Stimulated activated naive CD8-positive, alpha-beta T cell treated with anti-CD3 and anti-CD28 coated beads, Interleukin-15, amount 100 ng/mL, for 72 hours (primary cell): ENCODE data around the gene DIAPH2.

Source experiments
- ATAC-seq: fragments of 150-1000 bp; cut with Tn5 transposase; 2 replicates; pipeline ENCODE4 v1.10.0; 2021; ENCODE audit warnings: mild to moderate bottlenecking, moderate library complexity
- DNase-seq, 2 donors: peaks; one replicate each; pipeline ENCODE4 v3.0.0; 2021 to 2022
- H3K27ac Mint-ChIP-seq, 2 donors: one replicate each; pipeline ENCODE4 v1.8.0; 2022; ENCODE audit warnings: mild to moderate bottlenecking in 2 of 2, mixed read lengths in 2 of 2, moderate library complexity in 2 of 2
- H3K27me3 Mint-ChIP-seq: one replicate; pipeline ENCODE4 v1.8.0; 2022; ENCODE audit warnings: mixed read lengths
- H3K4me1 Mint-ChIP-seq: one replicate; pipeline ENCODE4 v1.8.0; 2022; ENCODE audit warnings: mild to moderate bottlenecking, mixed read lengths
- H3K4me3 Mint-ChIP-seq, 2 donors: one replicate each; pipeline ENCODE4 v1.8.0; 2022; ENCODE audit warnings: mild to moderate bottlenecking in 2 of 2, mixed read lengths in 2 of 2, moderate library complexity in 1 of 2
- H3K9me3 Mint-ChIP-seq, 2 donors: one replicate each; pipeline ENCODE4 v1.8.0; 2022; ENCODE audit warnings: mixed read lengths in 2 of 2

DIAPH2 gene

GRCh38 chrX:97167333-97167732, 482.7 kb downstream of the DIAPH2 start:
- no peak for ATAC-seq
- no peaks in the 10 kb centered on the region for H3K9me3 Mint-ChIP-seq
- no peaks in the 10 kb centered on the region for H3K4me1 Mint-ChIP-seq
- H3K27ac Mint-ChIP-seq: no peak overlapping the region
- no peak overlapping the region for H3K4me3 Mint-ChIP-seq
- H3K27me3 Mint-ChIP-seq: no peaks in the 10 kb centered on the region
- DNase-seq: no peak

GRCh38 chrX:97168646-97169045, 484.0 kb downstream of the DIAPH2 start:
- no peaks in the 10 kb centered on the region for H3K27me3 Mint-ChIP-seq
- H3K27ac Mint-ChIP-seq: no peak overlapping the region
- ATAC-seq (no peak), DNase-seq (no peak)
- no peaks in the 10 kb centered on the region for H3K9me3 Mint-ChIP-seq
- no peak overlapping the region for H3K4me3 Mint-ChIP-seq
- H3K4me1 Mint-ChIP-seq: no peaks in the 10 kb centered on the region

- DNase-seq (no peak), ATAC-seq (no peak)
- H3K27me3 Mint-ChIP-seq: no peaks in the 10 kb centered on the region
- H3K4me3 Mint-ChIP-seq: no peak overlapping the region
- H3K9me3 Mint-ChIP-seq: peaks cover 0 to under 1% of the 10 kb centered on the region in 2 donors
- H3K27ac Mint-ChIP-seq: no peak overlapping the region
- no peaks in the 10 kb centered on the region for H3K4me1 Mint-ChIP-seq
Observed at GRCh38 chrX:97175147-97175546, 490.5 kb downstream of the DIAPH2 start.

- no peak for DNase-seq
- H3K27me3 Mint-ChIP-seq: no peaks in the 10 kb centered on the region
- no peak overlapping the region for H3K4me3 Mint-ChIP-seq
- no peaks in the 10 kb centered on the region for H3K9me3 Mint-ChIP-seq
- H3K27ac Mint-ChIP-seq: no peak overlapping the region
- no peaks in the 10 kb centered on the region for H3K4me1 Mint-ChIP-seq
- no peak for ATAC-seq
Observed at GRCh38 chrX:97189668-97190067, 505.0 kb downstream of the DIAPH2 start.

- ATAC-seq (no peak), DNase-seq (no peak)
- Mint-ChIP-seq H3K9me3 (peaks cover 7 to 12% of the 10 kb centered on the region in 2 donors), H3K27me3 (no peaks in the 10 kb centered on the region), H3K4me1 (no peaks in the 10 kb centered on the region), H3K27ac (no peak overlapping the region), H3K4me3 (no peak overlapping the region)
Observed at GRCh38 chrX:97199501-97199900, 514.9 kb downstream of the DIAPH2 start.

- Mint-ChIP-seq H3K4me3 (no peak overlapping the region), H3K27ac (no peak overlapping the region), H3K9me3 (peaks cover 7 to 12% of the 10 kb centered on the region in 2 donors), H3K4me1 (no peaks in the 10 kb centered on the region), H3K27me3 (no peaks in the 10 kb centered on the region)
- no peak for DNase-seq
- ATAC-seq: no peak
Observed at GRCh38 chrX:97200454-97200853, 515.8 kb downstream of the DIAPH2 start.

- DNase-seq: no peak
- Mint-ChIP-seq H3K4me1 (no peaks in the 10 kb centered on the region), H3K4me3 (no peak overlapping the region), H3K27me3 (no peaks in the 10 kb centered on the region), H3K27ac (no peak overlapping the region), H3K9me3 (no peaks in the 10 kb centered on the region)
- ATAC-seq: no peak
Observed at GRCh38 chrX:97210501-97210900, 525.9 kb downstream of the DIAPH2 start.

GRCh38 chrX:97211070-97211469, 526.4 kb downstream of the DIAPH2 start:
- DNase-seq (no peak), ATAC-seq (no peak)
- Mint-ChIP-seq H3K27me3 (no peaks in the 10 kb centered on the region), H3K9me3 (no peaks in the 10 kb centered on the region), H3K4me3 (no peak overlapping the region), H3K4me1 (no peaks in the 10 kb centered on the region), H3K27ac (no peak overlapping the region)

- Mint-ChIP-seq H3K4me3 (no peak overlapping the region), H3K9me3 (no peaks in the 10 kb centered on the region), H3K27me3 (no peaks in the 10 kb centered on the region), H3K27ac (no peak overlapping the region), H3K4me1 (no peaks in the 10 kb centered on the region)
- no peak for ATAC-seq
- DNase-seq: no peak
Observed at GRCh38 chrX:97215186-97215585, 530.5 kb downstream of the DIAPH2 start.

- H3K27ac Mint-ChIP-seq: no peak overlapping the region
Observed at GRCh38 chrX:97224148-97224547, 539.5 kb downstream of the DIAPH2 start.

GRCh38 chrX:97229318-97229717, 544.7 kb downstream of the DIAPH2 start:
- H3K4me3 Mint-ChIP-seq: no peak overlapping the region
- no peaks in the 10 kb centered on the region for H3K4me1 Mint-ChIP-seq
- no peak for ATAC-seq
- H3K9me3 Mint-ChIP-seq: no peaks in the 10 kb centered on the region
- peak overlapping the region in 1 of 2 donors; percentile 80 for H3K27ac Mint-ChIP-seq
- no peaks in the 10 kb centered on the region for H3K27me3 Mint-ChIP-seq
- DNase-seq: no peak

More at GRCh38 chrX:97224148-97224547, 539.5 kb downstream of the DIAPH2 start:
- ATAC-seq (no peak), DNase-seq (no peak)
- Mint-ChIP-seq H3K27me3 (no peaks in the 10 kb centered on the region), H3K4me3 (no peak overlapping the region), H3K4me1 (no peaks in the 10 kb centered on the region), H3K9me3 (no peaks in the 10 kb centered on the region)

GRCh38 chrX:97230948-97231347, 546.3 kb downstream of the DIAPH2 start:
- ATAC-seq (no peak), DNase-seq (no peak)
- H3K4me3 Mint-ChIP-seq: no peak overlapping the region
- H3K4me1 Mint-ChIP-seq: no peaks in the 10 kb centered on the region
- no peak overlapping the region for H3K27ac Mint-ChIP-seq
- H3K27me3 Mint-ChIP-seq: no peaks in the 10 kb centered on the region
- H3K9me3 Mint-ChIP-seq: no peaks in the 10 kb centered on the region

GRCh38 chrX:97234471-97235081, 549.9 kb downstream of the DIAPH2 start:
- H3K4me3 Mint-ChIP-seq: no peak overlapping the region
- no peaks in the 10 kb centered on the region for H3K27me3 Mint-ChIP-seq
- DNase-seq (no peak), ATAC-seq (no peak)
- no peaks in the 10 kb centered on the region for H3K9me3 Mint-ChIP-seq
- no peaks in the 10 kb centered on the region for H3K4me1 Mint-ChIP-seq
- no peak overlapping the region for H3K27ac Mint-ChIP-seq

GRCh38 chrX:97238632-97239031, 554.0 kb downstream of the DIAPH2 start:
- H3K27ac Mint-ChIP-seq: no peak overlapping the region
- H3K27me3 Mint-ChIP-seq: no peaks in the 10 kb centered on the region
- no peaks in the 10 kb centered on the region for H3K4me1 Mint-ChIP-seq
- H3K4me3 Mint-ChIP-seq: no peak overlapping the region
- ATAC-seq (no peak), DNase-seq (no peak)
- no peaks in the 10 kb centered on the region for H3K9me3 Mint-ChIP-seq

- no peaks in the 10 kb centered on the region for H3K9me3 Mint-ChIP-seq
- DNase-seq (no peak), ATAC-seq (no peak)
- no peak overlapping the region for H3K4me3 Mint-ChIP-seq
- H3K27me3 Mint-ChIP-seq: no peaks in the 10 kb centered on the region
- no peak overlapping the region for H3K27ac Mint-ChIP-seq
- H3K4me1 Mint-ChIP-seq: no peaks in the 10 kb centered on the region
Observed at GRCh38 chrX:97252111-97252510, 567.5 kb downstream of the DIAPH2 start.

- ATAC-seq (no peak), DNase-seq (no peak)
- Mint-ChIP-seq H3K4me3 (no peak overlapping the region), H3K27ac (no peak overlapping the region), H3K9me3 (no peaks in the 10 kb centered on the region), H3K4me1 (no peaks in the 10 kb centered on the region), H3K27me3 (no peaks in the 10 kb centered on the region)
Observed at GRCh38 chrX:97260679-97261078, 576.0 kb downstream of the DIAPH2 start.

- Mint-ChIP-seq H3K9me3 (no peaks in the 10 kb centered on the region), H3K27ac (no peak overlapping the region), H3K4me3 (no peak overlapping the region), H3K27me3 (no peaks in the 10 kb centered on the region), H3K4me1 (no peaks in the 10 kb centered on the region)
- ATAC-seq (no peak), DNase-seq (no peak)
Observed at GRCh38 chrX:97266406-97267121, 581.9 kb downstream of the DIAPH2 start.
